ENCODE results near the gene TTC27. TPM values are rescaled to one million over a fixed set of nuclear protein-coding genes. Genes with fewer than 3 reads are reported as not detected.

The TTC27 gene
- total and polyA plus RNA-seq, 2 of the 13 experiments (the other 11 are each of a cell fraction or from before 2014, with no cell fraction given) = 26.7 to 44.7 TPM

DNA sequence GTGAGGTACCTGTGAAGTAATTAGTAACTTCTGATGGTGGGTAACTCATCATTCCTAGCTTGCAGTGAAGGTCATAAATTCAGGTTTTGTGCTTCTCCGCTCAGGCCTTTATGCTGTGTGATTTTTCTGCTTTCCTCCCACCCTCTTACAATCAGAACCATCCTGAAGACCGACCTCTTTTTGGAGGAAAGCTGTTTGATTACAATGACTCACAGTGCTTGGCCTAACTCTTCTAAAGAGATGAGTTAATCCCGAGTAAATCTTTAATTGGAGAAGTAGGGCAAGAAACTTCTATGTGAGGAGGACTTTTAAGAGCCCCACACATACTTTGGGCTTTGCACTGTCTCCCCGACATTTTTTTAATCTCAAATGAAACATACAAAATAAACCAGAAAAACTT, 53.1 kb downstream of the TTC27 start:
- FAIRE-seq = no peak
- ATAC-seq = no peak
- POLR2A ChIA-PET = no interaction called here
- Histone ChIP-seq H3K79me2 (ENCODE audit: insufficient read depth, low read length) (no peaks in the 10 kb centered on the region), H3K4me1 (ENCODE audit: insufficient read depth, low read length) (no peaks in the 10 kb centered on the region), H3K27me3 (ENCODE audit: control insufficient read depth in 1 of 2, insufficient read depth in 2 of 2, low read length in 2 of 2) (no peaks in the 10 kb centered on the region), H3K4me2 (ENCODE audit: low read depth, low read length) (no peak overlapping the region), H3K9me3 (ENCODE audit: low read length) (no peaks in the 10 kb centered on the region), H3K27ac (ENCODE audit: extremely low read length, insufficient read depth, low read length) (no peak overlapping the region), H4K20me1 (ENCODE audit: insufficient read depth, low read length) (no peaks in the 10 kb centered on the region), H3K4me3 (replicated peaks in 1 of 3; ENCODE audit: insufficient read depth in 1 of 3, low read depth in 2 of 3, low read length in 3 of 3) (no peak overlapping the region), H3K9ac (ENCODE audit: insufficient read depth, low read depth, low read length) (no peak overlapping the region), H2AFZ (ENCODE audit: low read length) (no peak overlapping the region), H3K36me3 (replicated peaks in 1 of 2; ENCODE audit: control insufficient read depth in 1 of 2, insufficient read depth in 2 of 2, low read length in 2 of 2) (peaks cover 12 to 27% of the 10 kb centered on the region in 2 experiments; a peak in 4 of 5 replicates)
- in situ Hi-C loops (cut with HindIII; ENCODE audit: extremely low pct_ligation_motif_present, low pct_unique_long_range_greater_than_20kb) = no loop called here
- WGBS (ENCODE audit: low lambda C conversion rate) = 92% methylated on average over 4 of the region's 4 CpGs
- BruUV-seq (replicated peaks) = no TSS peak
- TF ChIP-seq ZNF251 (CRISPR knock-in tag; IDR thresholded peaks at IDR 0.05) = no peak
- no peak for TF ChIP-seq ZNF652 (CRISPR knock-in tag; IDR thresholded peaks at IDR 0.05; ENCODE audit: borderline replicate concordance, low read depth)
- TF ChIP-seq CEBPG (CRISPR knock-in tag; IDR thresholded peaks at IDR 0.05) = no peak
- CTCF ChIA-PET (ENCODE audit: low intra/inter-chr PET ratio, low total read pairs) = no interaction called here
- no peak for DNase-seq (ENCODE audit: low spot score)
- intact Hi-C loops (cut with micrococcal nuclease; ENCODE audit: unreplicated experiment) = no loop called here

DNA sequence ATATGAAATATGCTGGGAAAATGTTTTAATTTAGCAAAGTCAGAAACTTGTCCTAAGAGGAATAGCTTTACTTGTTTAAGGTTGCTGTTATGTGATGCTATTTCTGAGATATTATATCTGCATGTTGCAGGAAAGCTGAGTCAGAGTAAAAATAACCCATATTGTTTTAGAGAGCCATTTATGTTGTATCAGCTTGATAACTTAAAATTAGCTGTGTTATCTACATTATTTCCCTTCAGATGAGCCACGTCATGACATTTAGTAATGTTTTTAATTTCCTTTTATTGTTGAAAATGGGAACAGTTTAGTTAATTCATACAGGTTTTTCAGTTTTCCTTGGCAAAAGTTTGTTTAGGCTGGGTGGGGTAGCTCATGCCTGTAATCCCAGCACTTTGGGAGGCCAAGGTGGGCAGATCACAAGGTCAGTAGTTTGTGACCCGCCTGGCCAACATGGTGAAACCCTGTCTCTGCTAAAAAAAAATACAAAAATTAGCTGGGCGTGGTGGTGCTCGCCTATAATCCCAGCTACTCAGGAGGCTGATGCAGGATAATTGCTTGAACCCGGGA, 55.8 kb downstream of the TTC27 start:
- Histone ChIP-seq H3K4me1 (ENCODE audit: insufficient read depth, low read length) (no peaks in the 10 kb centered on the region), H3K27me3 (ENCODE audit: control insufficient read depth in 1 of 2, insufficient read depth in 2 of 2, low read length in 2 of 2) (no peaks in the 10 kb centered on the region), H3K9ac (ENCODE audit: insufficient read depth, low read depth, low read length) (no peak overlapping the region), H3K36me3 (replicated peaks in 1 of 2; ENCODE audit: control insufficient read depth in 1 of 2, insufficient read depth in 2 of 2, low read length in 2 of 2) (peaks cover 9 to 26% of the 10 kb centered on the region in 2 experiments; a peak in 4 of 5 replicates), H4K20me1 (ENCODE audit: insufficient read depth, low read length) (no peaks in the 10 kb centered on the region), H3K9me3 (ENCODE audit: low read length) (no peaks in the 10 kb centered on the region), H3K4me2 (ENCODE audit: low read depth, low read length) (no peak overlapping the region), H3K4me3 (replicated peaks in 1 of 3; ENCODE audit: insufficient read depth in 1 of 3, low read depth in 2 of 3, low read length in 3 of 3) (no peak overlapping the region), H2AFZ (ENCODE audit: low read length) (no peak overlapping the region), H3K27ac (ENCODE audit: extremely low read length, insufficient read depth, low read length) (no peak overlapping the region), H3K79me2 (ENCODE audit: insufficient read depth, low read length) (no peaks in the 10 kb centered on the region)
- no peak for ATAC-seq
- no peak for FAIRE-seq
- in situ Hi-C loops (cut with HindIII; ENCODE audit: extremely low pct_ligation_motif_present, low pct_unique_long_range_greater_than_20kb) (no loop called here), intact Hi-C loops (cut with micrococcal nuclease; ENCODE audit: unreplicated experiment) (no loop called here)
- WGBS (ENCODE audit: low lambda C conversion rate) = 97% methylated on average over 5 of the region's 5 CpGs
- BruUV-seq (replicated peaks) = no TSS peak
- ChIA-PET CTCF (ENCODE audit: low intra/inter-chr PET ratio, low total read pairs) (no interaction called here), POLR2A (no interaction called here)
- no peak for DNase-seq (ENCODE audit: low spot score)
- TF ChIP-seq MAFK (conservative IDR thresholded peaks at IDR 0.05 in 1 of 2, IDR thresholded peaks at IDR 0.05 in 1 of 2; ENCODE audit: low read length in 2 of 2) (peak in 1 of 2 experiments; percentile 41; a peak in 2 of 4 replicates), ZFP1 (CRISPR knock-in tag; IDR thresholded peaks at IDR 0.05) (no peak)

Data from HepG2 (cell line).